Measurements from ENCODE around the gene DAP3.
"Not testable (repeated sequence)": the region's sequence is repeated elsewhere in the genome, so short reads cannot be mapped to it uniquely, and the experiment has no call there.

Gene DAP3

GRCh38 chr1:155729031-155729898 lies 40.4 kb downstream of the DAP3 start:
- peak; percentile 59 for TF ChIP-seq CTCF (IDR thresholded peaks at IDR 0.05; ENCODE audit: extremely low read depth, insufficient read depth, missing control alignments)
- peak; percentile 22 for DNase-seq (ENCODE audit: low spot score)
- in situ Hi-C loops (cut with MboI; ENCODE audit: low pct_unique_long_range_greater_than_20kb, low sequenced_read_pairs, unreplicated experiment), result no loop called here

GRCh38 chr1:155740995-155741394 lies 52.1 kb downstream of the DAP3 start:
- no peak for DNase-seq (ENCODE audit: low spot score)
- no peak for TF ChIP-seq CTCF (IDR thresholded peaks at IDR 0.05; ENCODE audit: extremely low read depth, insufficient read depth, missing control alignments)
- in situ Hi-C loops (cut with MboI; ENCODE audit: low pct_unique_long_range_greater_than_20kb, low sequenced_read_pairs, unreplicated experiment), result no loop called here

- no peak for DNase-seq (ENCODE audit: low spot score)
- TF ChIP-seq CTCF (IDR thresholded peaks at IDR 0.05; ENCODE audit: extremely low read depth, insufficient read depth, missing control alignments), result no peak
- in situ Hi-C loops (cut with MboI; ENCODE audit: low pct_unique_long_range_greater_than_20kb, low sequenced_read_pairs, unreplicated experiment), result no loop called here
Measured at GRCh38 chr1:155741908-155742307, 53.0 kb downstream of the DAP3 start.

- in situ Hi-C loops (cut with MboI; ENCODE audit: low pct_unique_long_range_greater_than_20kb, low sequenced_read_pairs, unreplicated experiment), result no loop called here
- no peak for DNase-seq (ENCODE audit: low spot score)
- no peak for TF ChIP-seq CTCF (IDR thresholded peaks at IDR 0.05; ENCODE audit: extremely low read depth, insufficient read depth, missing control alignments)
Measured at GRCh38 chr1:155744711-155745283, 55.9 kb downstream of the DAP3 start.

GRCh38 chr1:155745284-155746228 lies 56.7 kb downstream of the DAP3 start:
- in situ Hi-C loops (cut with MboI; ENCODE audit: low pct_unique_long_range_greater_than_20kb, low sequenced_read_pairs, unreplicated experiment), result not testable (repeated sequence)
- peak; percentile 85 for DNase-seq (ENCODE audit: low spot score)

GRCh38 chr1:155747586-155747985 lies 58.7 kb downstream of the DAP3 start:
- DNase-seq (ENCODE audit: low spot score); in situ Hi-C loops (cut with MboI; ENCODE audit: low pct_unique_long_range_greater_than_20kb, low sequenced_read_pairs, unreplicated experiment): not testable (repeated sequence)

- DNase-seq (ENCODE audit: low spot score); in situ Hi-C loops (cut with MboI; ENCODE audit: low pct_unique_long_range_greater_than_20kb, low sequenced_read_pairs, unreplicated experiment): not testable (repeated sequence)
Measured at GRCh38 chr1:155748141-155748540, 59.2 kb downstream of the DAP3 start.

- in situ Hi-C loops (cut with MboI; ENCODE audit: low pct_unique_long_range_greater_than_20kb, low sequenced_read_pairs, unreplicated experiment); DNase-seq (ENCODE audit: low spot score): not testable (repeated sequence)
Measured at GRCh38 chr1:155759017-155759416, 70.1 kb downstream of the DAP3 start.

Data from GM13977 (cell line).